DOHH2 (cell line): ENCODE results near the gene MYLIP.

Source experiments
- H3F3A ChIP-seq: fragments of 200-600 bp; sonication (generic), shearing (Covaris generic); 2 replicates; pipeline ENCODE4 v1.6.0; 2016; ENCODE audit warnings: antibody characterized with exemption, mild to moderate bottlenecking; ENCODE audit not compliant: control insufficient read depth, insufficient read depth
- H3K27ac ChIP-seq: fragments of 200-600 bp; sonication (generic); 2 replicates; pipeline ENCODE4 v1.5.1; 2014; ENCODE audit warnings: low read depth, mild to moderate bottlenecking, low read length, moderate library complexity
- H3K27me3 ChIP-seq: fragments of 200-600 bp; sonication (generic); 2 replicates; pipeline ENCODE4 v1.6.1; 2014; ENCODE audit warnings: mild to moderate bottlenecking, low read length, mixed read lengths; ENCODE audit not compliant: control insufficient read depth
- H3K36me3 ChIP-seq: fragments of 200-600 bp; sonication (generic); 2 replicates; pipeline ENCODE4 v1.6.1; 2014; ENCODE audit warnings: mild to moderate bottlenecking, low read length, moderate library complexity, mixed read lengths; ENCODE audit not compliant: control insufficient read depth
- H3K4me1 ChIP-seq: fragments of 200-600 bp; sonication (generic); 2 replicates; pipeline ENCODE4 v1.6.1; 2014; ENCODE audit warnings: mild to moderate bottlenecking, low read length, mixed read lengths; ENCODE audit not compliant: control insufficient read depth
- H3K4me2 ChIP-seq: fragments of 200-600 bp; sonication (generic); 2 replicates; pipeline ENCODE4 v1.6.0; 2014; ENCODE audit warnings: mild to moderate bottlenecking, low read length, moderate library complexity
- H3K4me3 ChIP-seq: fragments of 200-600 bp; sonication (generic); 2 replicates; pipeline ENCODE4 v1.5.1; 2014; ENCODE audit warnings: mild to moderate bottlenecking, low read length, mixed read lengths
- H3K79me2 ChIP-seq: fragments of 200-600 bp; sonication (generic); 2 replicates; pipeline ENCODE4 v1.6.1; 2014; ENCODE audit warnings: mild to moderate bottlenecking, low read length, mixed read lengths; ENCODE audit not compliant: control insufficient read depth
- H3K9me2 ChIP-seq: fragments of 200-600 bp; sonication (generic); replicated peaks from 2 replicates; pipeline ENCODE4 v1.6.1; 2014; ENCODE audit warnings: mild to moderate bottlenecking, low read length, mixed read lengths; ENCODE audit not compliant: control insufficient read depth
- H3K9me3 ChIP-seq: fragments of 200-600 bp; sonication (generic); 2 replicates; pipeline ENCODE4 v1.6.1; 2014; ENCODE audit warnings: antibody characterized with exemption, low read length, mixed read lengths; ENCODE audit not compliant: control insufficient read depth, insufficient read depth
- H4K20me1 ChIP-seq: fragments of 200-600 bp; sonication (generic); 2 replicates; pipeline ENCODE4 v1.6.0; 2014; ENCODE audit warnings: low read depth, mild to moderate bottlenecking, antibody characterized with exemption, low read length, moderate library complexity; ENCODE audit not compliant: control insufficient read depth, insufficient read depth
- CTCF ChIP-seq: fragments of 200-600 bp; sonication (generic); IDR thresholded peaks from one replicate; pipeline ENCODE4 v1.5.1; 2014; ENCODE audit warnings: antibody characterized with exemption, mild to moderate bottlenecking, low read depth, low read length; ENCODE audit not compliant: poor library complexity, severe bottlenecking
- EZH2phosphoT487 ChIP-seq: fragments of 200-600 bp; sonication (generic); IDR thresholded peaks from 2 replicates; pipeline ENCODE4 v1.6.1; 2017; ENCODE audit warnings: borderline replicate concordance, mild to moderate bottlenecking, antibody characterized with exemption, low read length, moderate library complexity, mixed read lengths

Gene MYLIP

GRCh38 chr6:16136091-16136490 lies 7.2 kb downstream of the MYLIP start:
- no peaks in the 10 kb centered on the region for H3F3A ChIP-seq
- peaks cover 99% of the 10 kb centered on the region for H3K79me2 ChIP-seq
- H3K4me2 ChIP-seq: peak overlapping the region; percentile 42
- H3K27me3 ChIP-seq: no peaks in the 10 kb centered on the region
- TF ChIP-seq EZH2phosphoT487 (no peak), CTCF (no peak)
- no peaks in the 10 kb centered on the region for H3K9me3 ChIP-seq
- no peak overlapping the region for H3K27ac ChIP-seq
- H3K4me3 ChIP-seq: peak overlapping the region; percentile 21
- H3K4me1 ChIP-seq: peaks cover 62% of the 10 kb centered on the region
- no peaks in the 10 kb centered on the region for H3K9me2 ChIP-seq
- H3K36me3 ChIP-seq: peaks cover 97% of the 10 kb centered on the region
- H4K20me1 ChIP-seq: peaks cover 67% of the 10 kb centered on the region

GRCh38 chr6:16136621-16137450 lies 8.0 kb downstream of the MYLIP start:
- TF ChIP-seq CTCF (no peak), EZH2phosphoT487 (no peak)
- Histone ChIP-seq H3K36me3 (peaks cover 97% of the 10 kb centered on the region), H3K9me2 (no peaks in the 10 kb centered on the region), H3K4me2 (peak overlapping the region; percentile 42), H3F3A (no peaks in the 10 kb centered on the region), H3K4me3 (peak overlapping the region; percentile 21), H3K4me1 (peaks cover 54% of the 10 kb centered on the region), H3K79me2 (peaks cover 97% of the 10 kb centered on the region), H3K9me3 (no peaks in the 10 kb centered on the region), H3K27ac (no peak overlapping the region), H3K27me3 (no peaks in the 10 kb centered on the region), H4K20me1 (peaks cover 61% of the 10 kb centered on the region)

GRCh38 chr6:16137451-16137801 lies 8.5 kb downstream of the MYLIP start:
- Histone ChIP-seq H3K4me1 (peaks cover 49% of the 10 kb centered on the region), H3K27ac (no peak overlapping the region), H3K9me2 (no peaks in the 10 kb centered on the region), H3K4me3 (no peak overlapping the region), H3F3A (no peaks in the 10 kb centered on the region), H3K9me3 (no peaks in the 10 kb centered on the region), H3K27me3 (no peaks in the 10 kb centered on the region), H3K4me2 (0 out of 2 replicates have a peak overlapping the region, but pooled peaks have one; percentile 42), H3K36me3 (peaks cover 97% of the 10 kb centered on the region), H3K79me2 (peaks cover 96% of the 10 kb centered on the region), H4K20me1 (peaks cover 57% of the 10 kb centered on the region)
- TF ChIP-seq CTCF (no peak), EZH2phosphoT487 (no peak)
